Activated CD8-positive, alpha-beta memory T cell treated with anti-CD3 and anti-CD28 coated beads for 4 hours (primary cell): Measurements from ENCODE around the gene SPRED1.

ENCODE experiments used
- DNase-seq, 2 donors: peaks; one replicate each; pipeline ENCODE4 v3.0.0-alpha.2; 2020; ENCODE audit warnings: low read depth in 2 of 2

SPRED1 gene

DNA sequence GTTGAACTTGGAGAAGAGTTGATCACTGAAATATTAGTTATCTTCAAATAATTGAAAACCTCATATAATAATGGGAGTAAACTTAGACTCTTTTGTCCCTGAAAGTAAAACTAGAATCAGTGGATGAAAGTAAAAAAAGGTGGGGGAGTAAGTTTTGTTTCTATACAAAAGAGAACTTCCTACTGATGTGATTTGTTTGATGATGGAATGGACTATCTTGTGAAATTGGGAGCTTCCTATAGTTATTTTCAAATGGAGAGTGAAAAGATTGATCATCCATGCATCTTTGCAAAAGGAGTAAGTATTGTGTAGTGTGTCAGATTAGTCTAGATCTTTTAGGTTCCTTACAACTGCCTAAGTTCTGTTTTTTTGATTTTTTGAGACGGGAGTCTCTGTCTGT, 28.4 kb downstream of the SPRED1 start:
- DNase-seq, result no peak

- DNase-seq, result no peak
Measured at GRCh38 chr15:38283010-38283409, 30.4 kb downstream of the SPRED1 start.

DNA sequence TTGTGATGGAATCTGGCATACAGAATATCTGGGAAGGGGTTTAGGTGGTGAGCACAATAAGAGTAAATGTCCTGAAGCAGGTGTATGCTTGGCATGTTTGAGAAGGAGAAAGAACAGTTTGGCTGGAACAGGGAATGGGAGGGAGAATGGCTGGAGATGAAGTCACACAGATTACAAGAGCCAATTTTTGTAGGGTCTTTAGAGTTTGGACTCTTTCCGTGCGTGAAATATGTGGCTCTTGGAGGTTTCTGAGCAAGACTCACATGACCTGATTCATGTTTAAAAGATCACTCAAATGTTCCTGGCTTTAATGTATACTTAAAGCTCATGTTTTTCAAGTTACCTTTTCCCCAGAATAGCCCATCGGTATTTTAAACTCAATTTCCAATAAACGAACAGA, 32.8 kb downstream of the SPRED1 start:
- DNase-seq, result no peak

- DNase-seq, result no peak
Measured at GRCh38 chr15:38294126-38294525, 41.5 kb downstream of the SPRED1 start.

DNA sequence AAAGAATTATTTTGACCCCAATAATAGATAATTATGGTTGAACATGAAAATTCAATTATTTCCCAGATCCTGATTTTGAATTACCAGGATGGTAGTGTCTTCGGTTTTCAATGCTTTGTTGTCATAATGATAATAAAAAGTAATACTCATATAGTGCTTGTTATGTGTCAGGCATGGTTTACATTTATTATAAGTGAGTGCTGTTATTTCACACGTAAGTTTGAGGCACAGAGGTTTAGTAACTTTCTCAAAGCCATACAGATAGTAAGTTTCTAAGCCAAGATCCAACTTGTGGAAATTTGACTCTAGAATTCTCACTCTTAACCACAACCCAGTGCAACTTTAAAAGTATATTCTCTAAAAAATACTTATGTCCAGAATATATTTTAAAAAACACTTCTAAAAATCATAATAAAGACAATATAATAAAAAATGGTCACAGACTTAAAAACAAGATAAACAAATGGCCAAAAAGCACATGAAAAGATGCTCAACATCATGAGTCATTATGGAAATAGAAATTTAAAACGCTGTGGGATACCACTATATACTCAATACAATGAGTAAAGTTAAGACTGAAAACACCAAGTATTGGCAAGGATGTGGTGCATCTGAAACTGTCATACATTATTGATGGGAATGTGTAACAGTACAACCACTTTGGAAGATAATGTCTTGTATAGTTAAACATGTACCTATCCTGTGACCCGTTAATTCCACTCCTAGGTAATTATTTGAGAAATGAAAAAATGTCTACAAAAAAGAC, 45.2 kb downstream of the SPRED1 start:
- no peak for DNase-seq

GRCh38 chr15:38299216-38299615, 46.6 kb downstream of the SPRED1 start:
- no peak for DNase-seq

- DNase-seq, result no peak
Measured at GRCh38 chr15:38300395-38300794, 47.8 kb downstream of the SPRED1 start.

DNA sequence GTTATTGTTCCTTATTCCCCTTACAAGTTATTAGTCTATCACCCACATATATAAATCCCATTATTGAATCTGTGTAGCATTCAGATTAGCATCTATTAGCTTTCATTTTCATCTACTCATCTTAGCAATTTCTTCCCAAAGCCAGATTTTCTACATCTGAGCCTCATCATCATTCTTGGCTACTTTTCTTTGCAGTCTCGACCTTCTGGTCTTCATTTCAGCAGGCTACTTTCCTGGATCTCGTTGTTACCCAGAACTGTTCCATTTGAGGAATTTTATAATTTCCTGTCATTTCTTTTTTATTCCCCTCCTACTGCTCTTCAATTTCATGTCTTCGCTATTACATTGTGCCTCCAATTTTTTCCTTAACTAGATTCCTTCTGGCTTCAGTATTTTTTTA, 51.8 kb downstream of the SPRED1 start:
- no peak for DNase-seq

DNA sequence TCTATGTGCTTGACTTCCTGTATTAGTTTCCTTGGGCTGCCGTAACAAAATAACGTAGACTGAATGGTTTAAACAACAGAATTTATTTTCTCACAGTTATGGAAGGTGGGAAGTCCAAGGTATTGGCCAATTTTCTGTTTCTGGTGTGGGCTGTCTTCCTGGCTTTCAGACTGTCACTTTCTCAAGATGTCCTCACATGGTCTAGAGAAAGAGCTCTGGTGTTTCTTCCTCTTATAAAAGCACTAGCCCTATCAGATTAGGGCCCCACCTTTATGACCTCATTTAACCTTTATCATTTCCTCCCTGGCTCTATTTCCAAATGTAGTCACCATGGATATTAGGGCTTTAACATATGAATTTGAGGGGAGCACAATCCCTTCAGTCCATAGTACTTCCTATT, 54.6 kb downstream of the SPRED1 start:
- DNase-seq, result no peak

DNA sequence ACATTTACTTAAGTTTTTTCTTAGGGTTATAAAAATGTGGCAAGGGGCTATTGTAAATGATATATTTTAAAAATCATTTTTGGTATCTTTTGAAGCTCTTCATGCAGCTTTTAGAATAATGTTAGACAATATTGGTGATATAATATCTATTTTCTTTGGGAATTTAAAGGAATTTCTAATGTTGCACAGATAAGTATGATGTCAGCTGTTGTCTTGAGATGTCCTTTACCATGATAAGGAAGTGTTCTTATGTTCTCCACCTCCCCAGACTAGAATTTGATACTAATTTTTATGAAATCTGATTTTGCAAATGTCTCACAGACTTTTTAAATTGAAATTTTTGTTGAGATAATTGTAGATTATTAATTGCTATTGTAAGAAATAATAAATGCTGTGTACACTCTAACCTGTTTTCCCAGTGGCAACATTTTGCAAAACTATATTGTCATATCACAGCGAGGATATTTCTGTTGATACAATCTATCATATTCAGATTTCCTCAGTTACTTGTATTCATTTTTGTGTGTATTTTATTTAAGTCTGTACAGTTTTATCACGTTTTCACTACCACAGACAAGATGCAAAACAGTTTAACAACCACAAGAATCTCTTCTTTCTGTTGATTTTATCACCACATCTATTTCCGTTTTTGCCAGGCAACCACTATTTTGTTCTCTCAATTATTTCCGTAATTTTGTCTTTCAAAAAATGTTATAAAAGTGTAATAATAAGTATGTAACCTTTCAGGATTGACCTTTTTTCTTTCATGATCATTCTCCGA, 55.4 kb downstream of the SPRED1 start:
- no peak for DNase-seq

DNA sequence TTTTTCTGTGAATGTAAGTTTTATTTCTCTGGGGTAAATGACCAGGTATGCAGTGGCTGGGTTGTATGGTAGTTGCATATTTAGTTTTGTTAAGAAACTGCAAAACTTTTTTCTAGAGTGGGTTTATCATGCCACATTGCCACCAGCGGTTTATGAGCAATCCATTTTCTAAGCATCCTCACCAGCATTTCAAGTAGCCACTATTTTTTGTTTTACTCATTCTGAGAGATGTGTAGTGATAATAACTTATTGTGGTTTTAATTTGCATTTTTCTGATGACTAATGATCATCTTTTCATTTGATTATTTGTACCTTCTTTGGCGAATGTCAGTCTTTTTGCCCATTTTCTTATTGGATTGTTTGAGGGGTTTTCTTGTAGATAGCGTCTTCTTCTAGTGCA, 56.2 kb downstream of the SPRED1 start:
- no peak for DNase-seq

DNA sequence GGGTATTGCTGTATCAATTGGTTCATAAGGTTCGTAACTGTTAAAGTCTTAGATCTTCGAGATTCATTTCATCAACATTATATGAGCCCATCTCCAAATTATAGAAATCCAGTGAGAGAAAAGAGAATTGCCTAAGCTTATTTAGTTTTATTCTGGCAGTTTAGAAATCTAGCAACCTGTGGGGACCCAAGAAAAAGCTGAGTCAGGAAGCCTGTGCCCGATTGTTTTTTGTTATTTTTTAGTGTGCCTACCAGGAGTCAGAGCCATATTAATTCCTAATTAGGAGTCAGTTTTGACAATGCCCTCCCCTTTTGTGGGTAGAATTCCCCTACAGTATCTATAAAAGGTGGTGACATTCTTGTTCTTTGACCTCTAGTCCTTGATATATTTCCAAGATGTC, 59.6 kb downstream of the SPRED1 start:
- no peak for DNase-seq

DNA sequence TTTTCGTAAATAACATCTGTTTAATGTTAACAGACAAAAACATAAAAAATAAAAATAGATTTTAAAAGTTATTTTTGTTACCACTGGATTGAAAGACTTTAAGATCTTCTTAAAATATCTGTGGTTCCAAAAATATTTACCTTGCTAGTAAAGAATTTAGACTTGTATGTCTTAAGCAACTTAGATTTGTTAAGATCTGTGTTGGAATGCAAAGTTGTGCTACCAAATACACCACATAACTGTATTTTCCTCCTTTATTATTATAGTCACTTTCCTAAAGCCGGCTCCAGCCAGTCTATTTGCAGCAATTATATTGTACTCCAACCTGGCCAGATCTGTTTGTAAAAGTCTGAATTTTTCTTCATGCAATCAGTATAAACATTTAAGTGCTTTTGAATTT, 63.7 kb downstream of the SPRED1 start:
- DNase-seq, result no peak

- no peak for DNase-seq
Measured at GRCh38 chr15:38320181-38320580, 67.5 kb downstream of the SPRED1 start.

GRCh38 chr15:38320866-38321265, 68.2 kb downstream of the SPRED1 start:
- DNase-seq, result no peak

DNA sequence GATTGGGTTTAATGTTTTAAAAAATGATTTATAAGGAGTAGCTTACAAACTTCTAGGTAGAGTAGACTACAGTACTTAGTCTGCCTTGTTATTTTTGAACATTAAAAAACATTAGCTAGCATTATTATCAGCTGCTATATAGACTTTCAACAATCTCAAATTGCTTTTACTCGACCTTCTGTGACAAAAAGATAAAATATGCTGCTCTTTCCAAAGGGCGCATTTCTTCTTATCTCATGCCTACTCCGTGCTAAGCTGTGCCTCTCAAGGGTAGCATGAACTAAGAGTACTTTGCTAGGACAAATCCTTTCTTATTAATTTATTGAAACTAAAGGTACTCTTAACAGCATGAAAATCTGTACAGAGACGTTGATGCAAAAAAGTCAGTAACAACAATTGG, 71.3 kb downstream of the SPRED1 start:
- no peak for DNase-seq

GRCh38 chr15:38324939-38325647, 72.5 kb downstream of the SPRED1 start:
- DNase-seq, result no peak

DNA sequence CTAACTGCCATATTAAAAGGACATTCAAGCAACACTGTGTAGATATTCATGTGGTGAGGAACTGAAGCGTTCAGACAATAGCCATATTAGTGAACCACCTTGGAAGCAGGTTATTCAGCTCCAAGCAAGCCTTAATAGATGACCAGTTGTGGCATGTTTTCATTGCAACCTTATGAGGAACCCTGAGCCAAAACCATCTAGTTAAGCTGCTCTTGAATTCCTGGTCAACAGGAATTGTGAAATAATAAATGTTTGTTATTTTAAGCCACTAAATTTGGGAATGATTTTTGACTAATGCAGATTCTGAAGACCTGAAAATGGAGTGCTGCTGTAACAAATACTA, 73.0 kb downstream of the SPRED1 start:
- DNase-seq, result no peak

DNA sequence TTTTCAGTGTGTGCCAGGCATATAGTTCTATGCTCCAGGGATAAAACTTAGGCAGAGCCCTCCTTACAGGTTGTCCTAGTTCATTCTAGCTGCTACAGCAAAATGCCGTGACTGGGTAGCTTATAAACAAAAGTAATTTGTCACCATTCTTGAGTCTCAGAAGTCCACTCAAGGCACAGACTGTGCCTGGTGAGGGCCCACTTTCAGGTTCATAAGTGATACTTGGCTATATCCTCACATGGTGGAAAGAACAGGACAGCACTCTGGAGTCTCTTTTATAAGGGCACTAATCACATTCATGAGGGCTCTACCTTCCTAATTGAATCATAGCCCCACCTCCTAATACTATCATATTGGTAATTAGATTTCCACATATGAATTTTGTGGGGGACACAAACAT, 80.1 kb downstream of the SPRED1 start:
- DNase-seq, result no peak

DNA sequence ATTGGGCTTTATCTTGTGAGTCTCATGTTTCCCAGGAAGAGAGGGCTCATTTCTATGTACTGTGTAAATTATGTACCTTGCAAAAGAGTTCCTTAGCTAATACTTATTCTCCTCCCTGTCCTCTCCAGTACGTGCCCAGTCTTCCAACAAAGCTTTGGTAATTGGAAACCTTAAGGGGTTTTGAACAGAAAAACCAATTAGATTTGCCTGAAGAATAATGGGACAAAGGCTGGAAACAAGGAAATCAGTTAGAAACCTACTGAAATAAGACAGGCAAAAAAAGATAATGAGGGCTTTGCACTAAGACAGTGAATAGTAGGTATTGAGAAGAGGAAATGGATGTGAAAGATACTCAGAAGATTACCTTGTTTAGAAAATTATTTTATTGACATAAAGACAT, 82.5 kb downstream of the SPRED1 start:
- no peak for DNase-seq

DNA sequence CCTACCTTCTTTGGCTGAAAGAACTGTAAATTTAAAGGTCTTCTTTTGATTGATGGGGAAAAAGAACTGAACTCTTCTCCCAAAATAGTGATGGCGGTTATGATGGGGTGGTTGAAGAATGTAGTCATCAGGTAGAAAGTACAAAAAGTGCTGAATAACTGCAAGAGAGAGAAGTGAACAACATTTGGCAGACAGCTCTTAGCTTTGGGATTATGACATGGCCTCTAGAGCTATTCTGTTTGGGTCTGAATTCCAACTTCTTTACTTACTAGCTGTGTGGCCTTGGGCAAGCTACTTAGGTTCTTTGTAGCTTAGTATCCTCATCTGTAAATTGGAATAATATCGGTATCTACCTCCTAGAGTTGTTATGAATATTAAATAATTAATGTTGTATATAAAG, 91.7 kb downstream of the SPRED1 start:
- no peak for DNase-seq

- DNase-seq, result no peak
Measured at GRCh38 chr15:38349251-38349650, 96.6 kb downstream of the SPRED1 start.

DNA sequence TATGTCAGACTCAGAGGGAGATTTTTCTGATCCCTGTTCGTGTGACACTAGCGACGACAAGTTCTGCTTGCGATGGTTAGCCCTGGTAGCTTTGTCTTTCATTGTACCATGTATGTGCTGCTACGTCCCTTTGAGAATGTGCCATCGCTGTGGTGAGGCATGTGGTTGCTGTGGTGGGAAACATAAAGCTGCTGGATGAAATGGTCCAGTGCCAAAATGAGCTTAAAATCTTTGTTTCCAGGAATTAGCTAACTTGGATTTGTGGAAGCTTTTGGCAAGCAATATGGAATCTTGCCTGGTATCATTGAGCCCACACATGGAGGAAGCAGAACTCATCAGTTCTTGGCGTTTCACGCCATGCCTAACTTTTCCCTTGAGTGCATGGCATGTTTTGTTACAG, 98.8 kb downstream of the SPRED1 start:
- no peak for DNase-seq
